HepG2 (cell line): Measurements from ENCODE around the gene SELENOI. TPM values are rescaled to one million over a fixed set of nuclear protein-coding genes. Genes with fewer than 3 reads are reported as not detected.

ENCODE experiments used
- ELF1 ChIP-seq: sonication (generic); formaldehyde crosslinking; IDR thresholded peaks from 2 replicates; pipeline ENCODE4 v1.4.0; 2020; ENCODE audit warnings: missing genetic modification reagents
- KLF13 ChIP-seq: sonication (generic); formaldehyde crosslinking; IDR thresholded peaks from 2 replicates; pipeline ENCODE4 v1.4.0; 2020; ENCODE audit warnings: mild to moderate bottlenecking, missing genetic modification reagents
- NAIF1 ChIP-seq: sonication (generic); formaldehyde crosslinking; IDR thresholded peaks from 2 replicates; pipeline ENCODE4 v1.5.0; 2020; ENCODE audit warnings: mild to moderate bottlenecking, missing genetic modification reagents, borderline replicate concordance
- PRDM4 ChIP-seq: sonication (generic); formaldehyde crosslinking; IDR thresholded peaks from 2 replicates; pipeline ENCODE4 v1.9.0; 2021; ENCODE audit warnings: missing genetic modification reagents, borderline replicate concordance
- RBM39 ChIP-seq: fragments of 200-400 bp; formaldehyde crosslinking; IDR thresholded peaks from one replicate; pipeline ENCODE4 v1.6.1; 2018; ENCODE audit warnings: antibody characterized with exemption, mild to moderate bottlenecking, low read depth, low read length; ENCODE audit not compliant: poor library complexity, severe bottlenecking
- TGIF2 ChIP-seq: IDR thresholded peaks from 2 replicates; pipeline ENCODE4 v1.6.1; 2016; ENCODE audit warnings: control low read depth, missing compliant biosample characterization
- ZFP90 ChIP-seq: sonication (generic); formaldehyde crosslinking; IDR thresholded peaks from 2 replicates; pipeline ENCODE4 v1.8.0; 2022; ENCODE audit warnings: missing genetic modification reagents, mild to moderate bottlenecking, inconsistent platforms, borderline replicate concordance
- ZHX2 ChIP-seq, 2 experiments: sonication (generic) in 1 of 2; formaldehyde crosslinking in 1 of 2; IDR thresholded peaks; 2 replicates each; pipeline versions ENCODE4 v1.6.1 to v1.9.0; 2014 to 2022; ENCODE audit warnings: antibody characterized with exemption in 1 of 2, borderline replicate concordance in 1 of 2, inconsistent platforms in 1 of 2, low read depth in 1 of 2, missing genetic modification reagents in 1 of 2
- ZMYM3 ChIP-seq: sonication (generic); formaldehyde crosslinking; IDR thresholded peaks from 2 replicates; pipeline ENCODE4 v1.5.1; 2020; ENCODE audit warnings: mild to moderate bottlenecking, missing genetic modification reagents
- ZNF512B ChIP-seq: sonication (generic); formaldehyde crosslinking; IDR thresholded peaks from 2 replicates; pipeline ENCODE4 v1.5.1; 2020; ENCODE audit warnings: missing genetic modification reagents, mild to moderate bottlenecking, borderline replicate concordance
- ZNF724P ChIP-seq: sonication (generic); formaldehyde crosslinking; IDR thresholded peaks from 2 replicates; pipeline ENCODE4 v1.8.0; 2022; ENCODE audit warnings: missing genetic modification reagents, borderline replicate concordance
- ZNF781 ChIP-seq: sonication (generic); formaldehyde crosslinking; IDR thresholded peaks from 2 replicates; pipeline ENCODE4 v1.5.1; 2020; ENCODE audit warnings: borderline replicate concordance, mild to moderate bottlenecking, missing genetic modification reagents; ENCODE audit errors: not compliant biosample characterization
- ZSCAN20 ChIP-seq: sonication (generic); formaldehyde crosslinking; IDR thresholded peaks from 2 replicates; pipeline ENCODE4 v1.4.0; 2020; ENCODE audit warnings: missing genetic modification reagents, mild to moderate bottlenecking, borderline replicate concordance
- polyA plus RNA-seq, 8 experiments: library from polyadenylated mRNA; depleted of rRNA in 3 of 8; stranded (reverse) in 7 of 8; unstranded in 1 of 8; fragments of >200 nt; fragmentation: Illumina TruSeq in 4 of 8; extraction: Trizol in 4 of 8; gene quantifications; 2 replicates each; pipeline versions ENCODE4 v1.2.1 to v1.2.3, GENCODE V29; 2011 to 2016; ENCODE audit warnings: low read depth in 4 of 8, missing spikeins in 1 of 8, mixed read lengths in 1 of 8; ENCODE audit not compliant: insufficient read depth in 1 of 8
- total RNA-seq, 5 experiments: library from RNA; depleted of rRNA; stranded (reverse); fragments of >200 nt; fragmentation: Illumina TruSeq; extraction: Trizol; gene quantifications; 2 replicates each; pipeline ENCODE4 v1.2.3, GENCODE V29; 2016; ENCODE audit warnings: low read depth in 1 of 5

The SELENOI gene
- total and polyA plus RNA-seq, 2 of the 13 experiments (the other 11 are each of a cell fraction or from before 2014, with no cell fraction given) = 27.7 to 60.3 TPM

GRCh38 chr2:26346454-26347053 lies 611 bp downstream of the SELENOI start, which contains the start of gene ADGRF3 (continued):
- TF ChIP-seq PRDM4 (CRISPR knock-in tag) (no peak), ZSCAN20 (CRISPR knock-in tag) (0 out of 2 replicates have a peak, but pooled peaks have one; percentile 73), ZNF781 (CRISPR knock-in tag) (peak; percentile 7), ZMYM3 (CRISPR knock-in tag) (no peak), ZNF724P (CRISPR knock-in tag) (no peak), ZNF512B (0 out of 2 replicates have a peak, but pooled peaks have one; percentile 69), NAIF1 (CRISPR knock-in tag) (0 out of 2 replicates have a peak, but pooled peaks have one; percentile 15), TGIF2 (CRISPR knock-in tag) (peak; percentile 56; the same call in 1 of the 2 replicates), KLF13 (CRISPR knock-in tag) (0 out of 2 replicates have a peak, but pooled peaks have one; percentile 43), ZHX2 (IDR thresholded peaks at IDR 0.05; ENCODE audit: low read depth) (no peak), ZHX2 (CRISPR knock-in tag; IDR thresholded peaks at IDR 0.05; ENCODE audit: borderline replicate concordance) (no peak), ELF1 (0 out of 2 replicates have a peak, but pooled peaks have one; percentile 39), RBM39 (no peak), ZFP90 (CRISPR knock-in tag) (0 out of 2 replicates have a peak, but pooled peaks have one; percentile 3)
